ENCODE data around the gene SDC1.

- TF ChIP-seq CTCF (IDR thresholded peaks at IDR 0.05) (no peak), POLR2A (IDR thresholded peaks at IDR 0.05) (no peak)
These were observed 37.6 kb downstream of the SDC1 start for GRCh38 chr2:20187331-20187730.
